Endothelial cell of umbilical vein (primary cell): ENCODE data around the gene IST1. TPM values are rescaled to one million over a fixed set of nuclear protein-coding genes. Genes with fewer than 3 reads are reported as not detected.

ENCODE experiments used
- BruUV-seq: library from RNA; stranded (reverse); fragments of 400-500 nt; replicated peaks from 2 replicates; lab custom pipeline; 2021; lab: Mats Ljungman, UMichigan
- CTCF ChIA-PET: fragments of 300-600, 350-600 bp; sonication (Branson Sonifier 250); formaldehyde crosslinking; loops from one replicate; lab custom pipeline; 2021; ENCODE audit warnings: antibody characterized with exemption, inconsistent platforms; lab: Charles Lee
- POLR2A ChIA-PET: fragments of 300-600, 350-600 bp; sonication (Branson Sonifier 250); formaldehyde crosslinking; loops from one replicate; lab custom pipeline; 2021; ENCODE audit warnings: antibody characterized with exemption, inconsistent platforms; lab: Charles Lee
- DNase-seq: peaks from one replicate; pipeline ENCODE4 v3.0.0-alpha.2; 2011; ENCODE audit warnings: low read depth, low spot score
- FAIRE-seq: peaks from 2 replicates; lab custom pipeline; 2011; peaks lifted over from hg19 to GRCh38; lab: Jason Lieb, UNC
- H2AFZ ChIP-seq: 2 replicates; pipeline ENCODE4 v1.6.0; 2012; ENCODE audit warnings: low read depth, low read length, control low read depth, inconsistent platforms
- H3K27ac ChIP-seq: 2 replicates; pipeline ENCODE4 v1.5.1; 2011; ENCODE audit warnings: low read depth, mild to moderate bottlenecking, control low read depth, low read length, moderate library complexity; ENCODE audit not compliant: insufficient read depth
- H3K27me3 ChIP-seq, 2 experiments: 2 replicates each; pipeline versions ENCODE4 v1.6.0 to v1.6.1; 2011; ENCODE audit warnings: low read length in 2 of 2, mixed read lengths in 1 of 2; ENCODE audit not compliant: control insufficient read depth in 2 of 2, insufficient read depth in 2 of 2
- H3K36me3 ChIP-seq, 2 experiments: 2 replicates in 1 of 2; 3 replicates in 1 of 2; pipeline ENCODE4 v1.5.1; 2011; ENCODE audit warnings: low read length in 2 of 2, mild to moderate bottlenecking in 1 of 2, moderate library complexity in 1 of 2; ENCODE audit not compliant: control insufficient read depth in 2 of 2, insufficient read depth in 2 of 2; ENCODE audit errors: extremely low read depth in 1 of 2
- H3K4me1 ChIP-seq: 3 replicates; pipeline ENCODE4 v1.5.1; 2011; ENCODE audit warnings: mild to moderate bottlenecking, low read length; ENCODE audit not compliant: control insufficient read depth, insufficient read depth; ENCODE audit errors: extremely low read depth
- H3K4me2 ChIP-seq: 2 replicates; pipeline ENCODE4 v1.6.1; 2011; ENCODE audit warnings: low read length, control low read depth, mixed read lengths; ENCODE audit not compliant: insufficient read depth
- H3K4me3 ChIP-seq, 3 experiments: fragments of 200-600 bp in 1 of 3; sonication (generic), shearing (Covaris generic) in 1 of 3; replicated peaks in 1 of 3; 2 replicates each; pipeline ENCODE4 v1.5.1; 2011 to 2016; ENCODE audit warnings: control low read depth in 3 of 3, low read length in 3 of 3, mild to moderate bottlenecking in 2 of 3, inconsistent platforms in 1 of 3, low read depth in 1 of 3, moderate library complexity in 1 of 3; ENCODE audit not compliant: insufficient read depth in 1 of 3
- H3K79me2 ChIP-seq: 2 replicates; pipeline ENCODE4 v1.6.0; 2012; ENCODE audit warnings: low read length, inconsistent platforms; ENCODE audit not compliant: control insufficient read depth, insufficient read depth
- H3K9ac ChIP-seq: replicated peaks from 2 replicates; pipeline ENCODE3; 2011; ENCODE audit warnings: low read length, control low read depth; ENCODE audit not compliant: insufficient read depth; ENCODE audit errors: extremely low read depth
- H3K9me1 ChIP-seq: replicated peaks from 3 replicates; pipeline ENCODE4 v1.6.0; 2011; ENCODE audit warnings: mild to moderate bottlenecking, low read length; ENCODE audit not compliant: control insufficient read depth, insufficient read depth; ENCODE audit errors: extremely low read depth
- H3K9me3 ChIP-seq: replicated peaks from 2 replicates; pipeline ENCODE4 v1.5.1; 2012; ENCODE audit warnings: low read length, inconsistent platforms; ENCODE audit not compliant: control insufficient read depth, insufficient read depth
- H4K20me1 ChIP-seq: replicated peaks from 2 replicates; pipeline ENCODE3; 2011; ENCODE audit warnings: mild to moderate bottlenecking, low read length; ENCODE audit not compliant: control insufficient read depth, insufficient read depth; ENCODE audit errors: extremely low read depth
- EZH2 ChIP-seq: IDR thresholded peaks from 2 replicates; pipeline ENCODE4 v1.6.1; 2012; ENCODE audit warnings: borderline replicate concordance, low read depth, mild to moderate bottlenecking, moderate library complexity, low read length, inconsistent platforms; ENCODE audit not compliant: severe bottlenecking
- FOS ChIP-seq: IDR thresholded peaks from 2 replicates; pipeline ENCODE4 v1.6.1; 2011; ENCODE audit warnings: mild to moderate bottlenecking, low read length, moderate library complexity, borderline replicate concordance; ENCODE audit not compliant: insufficient read depth
- GATA2 ChIP-seq: IDR thresholded peaks from 2 replicates; pipeline ENCODE4 v1.7.0; 2011; ENCODE audit warnings: low read depth, mild to moderate bottlenecking, moderate library complexity, mixed read lengths, low read length; ENCODE audit not compliant: insufficient read length, insufficient read depth
- JUN ChIP-seq: IDR thresholded peaks from 2 replicates; pipeline ENCODE4 v1.6.1; 2011; ENCODE audit warnings: borderline replicate concordance, low read depth; ENCODE audit not compliant: insufficient read length, insufficient read depth
- MYC ChIP-seq: IDR thresholded peaks from one replicate; pipeline ENCODE4 v1.6.1; 2011; ENCODE audit warnings: mild to moderate bottlenecking, low read depth, low read length
- POLR2A ChIP-seq: IDR thresholded peaks from 2 replicates; pipeline ENCODE4 v1.6.1; 2012; ENCODE audit warnings: low read depth, mild to moderate bottlenecking, control low read depth, low read length
- POLR2AphosphoS5 ChIP-seq: IDR thresholded peaks from 2 replicates; pipeline ENCODE4 v1.6.1; 2012; ENCODE audit warnings: low read depth, mild to moderate bottlenecking, control low read depth, low read length, moderate library complexity; ENCODE audit not compliant: insufficient read depth
- dilution Hi-C: fragments of 300-500 bp; cut with MboI; formaldehyde crosslinking; loops from one replicate; pipeline ENCODE4 v1.15.0; 2019; ENCODE audit warnings: low sequenced_read_pairs; ENCODE audit not compliant: extremely low pct_ligation_motif_present
- intact Hi-C: fragments of 100-400 bp; cut with micrococcal nuclease; formaldehyde crosslinking; loops from one replicate; pipeline ENCODE4 v1.10.0; 2022
- polyA plus RNA-seq, 4 experiments: library from polyadenylated mRNA; depleted of rRNA in 3 of 4; stranded (reverse) in 3 of 4; unstranded in 1 of 4; fragments of >200 nt; gene quantifications; 2 replicates each; pipeline versions ENCODE4 v1.2.1 to v1.2.3, GENCODE V29; 2011 to 2012; ENCODE audit warnings: missing spikeins in 1 of 4
- total RNA-seq: library from RNA; stranded (reverse); gene quantifications from 2 replicates; pipeline ENCODE4 v1.2.3, GENCODE V29; 2021
- TF ChIP-seq, protein P1 (sequence below): IDR thresholded peaks from 2 replicates; pipeline ENCODE4 v1.6.1; 2011; ENCODE audit not compliant: insufficient read depth, insufficient read length
- TF ChIP-seq, protein P2 (sequence below), 2 donors: IDR thresholded peaks; 1 replicate in 1 of 2; 2 replicates in 1 of 2; pipeline ENCODE4 v1.5.1; 2011; ENCODE audit warnings: low read length in 2 of 2, mild to moderate bottlenecking in 2 of 2, moderate library complexity in 2 of 2, control low read depth in 1 of 2, inconsistent platforms in 1 of 2, low read depth in 1 of 2; ENCODE audit not compliant: insufficient read depth in 1 of 2; ENCODE audit errors: extremely low read depth in 1 of 2

IST1 gene
- total and polyA plus RNA-seq, 2 donors (not counting 3 experiments of a cell fraction or from before 2014, with no cell fraction given): 145 to 165 TPM

DNA sequence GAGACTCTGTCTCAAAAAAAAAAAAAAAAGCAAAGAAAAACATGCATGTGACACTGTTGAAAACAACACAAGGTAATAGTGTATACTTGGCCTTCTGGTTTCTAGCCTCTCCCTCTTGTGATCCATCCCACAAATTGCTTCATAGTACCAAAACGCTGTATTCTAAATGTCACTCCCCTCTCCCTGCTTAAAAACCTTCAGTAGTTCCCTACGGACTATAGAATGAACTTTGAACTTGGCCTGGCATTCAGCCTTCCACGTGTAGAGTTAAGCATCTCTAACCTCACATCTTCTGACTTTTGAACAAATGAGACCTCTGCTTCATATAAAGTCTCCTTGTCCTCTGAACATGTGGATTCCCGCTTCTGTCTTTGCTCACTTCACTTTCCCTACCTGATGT is 16.4 kb upstream of the IST1 start:
- TF ChIP-seq JUN: no peak
- TF ChIP-seq EZH2: no peak
- TF ChIP-seq, protein P1, sequence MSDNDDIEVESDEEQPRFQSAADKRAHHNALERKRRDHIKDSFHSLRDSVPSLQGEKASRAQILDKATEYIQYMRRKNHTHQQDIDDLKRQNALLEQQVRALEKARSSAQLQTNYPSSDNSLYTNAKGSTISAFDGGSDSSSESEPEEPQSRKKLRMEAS: no peak
- no peak for TF ChIP-seq GATA2
- TF ChIP-seq POLR2AphosphoS5: no peak
- TF ChIP-seq POLR2A: no peak
- TF ChIP-seq, protein P2, sequence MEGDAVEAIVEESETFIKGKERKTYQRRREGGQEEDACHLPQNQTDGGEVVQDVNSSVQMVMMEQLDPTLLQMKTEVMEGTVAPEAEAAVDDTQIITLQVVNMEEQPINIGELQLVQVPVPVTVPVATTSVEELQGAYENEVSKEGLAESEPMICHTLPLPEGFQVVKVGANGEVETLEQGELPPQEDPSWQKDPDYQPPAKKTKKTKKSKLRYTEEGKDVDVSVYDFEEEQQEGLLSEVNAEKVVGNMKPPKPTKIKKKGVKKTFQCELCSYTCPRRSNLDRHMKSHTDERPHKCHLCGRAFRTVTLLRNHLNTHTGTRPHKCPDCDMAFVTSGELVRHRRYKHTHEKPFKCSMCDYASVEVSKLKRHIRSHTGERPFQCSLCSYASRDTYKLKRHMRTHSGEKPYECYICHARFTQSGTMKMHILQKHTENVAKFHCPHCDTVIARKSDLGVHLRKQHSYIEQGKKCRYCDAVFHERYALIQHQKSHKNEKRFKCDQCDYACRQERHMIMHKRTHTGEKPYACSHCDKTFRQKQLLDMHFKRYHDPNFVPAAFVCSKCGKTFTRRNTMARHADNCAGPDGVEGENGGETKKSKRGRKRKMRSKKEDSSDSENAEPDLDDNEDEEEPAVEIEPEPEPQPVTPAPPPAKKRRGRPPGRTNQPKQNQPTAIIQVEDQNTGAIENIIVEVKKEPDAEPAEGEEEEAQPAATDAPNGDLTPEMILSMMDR (IDR thresholded peaks at IDR 0.05; ENCODE audit: extremely low read depth in 1 of 2, insufficient read depth in 1 of 2, low read depth in 1 of 2, low read length in 2 of 2): no peak
- no peak for TF ChIP-seq FOS
- TF ChIP-seq MYC: no peak
- no peak for FAIRE-seq

More for the DNA sequence above, 16.4 kb upstream of the IST1 start:
- Histone ChIP-seq H3K36me3 (peaks cover 0 to 9% of the 10 kb centered on the region in 2 experiments), H3K4me1 (peaks cover 16% of the 10 kb centered on the region), H3K4me2 (no peak overlapping the region), H3K9me1 (no peaks in the 10 kb centered on the region), H3K4me3 (no peak overlapping the region), H3K27ac (no peak overlapping the region), H4K20me1 (no peaks in the 10 kb centered on the region), H3K9ac (no peak overlapping the region), H3K27me3 (no peaks in the 10 kb centered on the region), H2AFZ (no peak overlapping the region), H3K79me2 (no peaks in the 10 kb centered on the region), H3K9me3 (no peaks in the 10 kb centered on the region)
- DNase-seq: no peak
- ChIA-PET POLR2A (no interaction called here), CTCF (interaction anchor here (1.2 to 1.5 kb wide), 2 partner anchors 21 to 83 kb away, joined by 3 to 6 read pairs; no protein-coding TSS in a partner anchor)
- no TSS peak for BruUV-seq
- intact Hi-C loops: no loop called here
- dilution Hi-C loops: no loop called here
